BLaER1 treated with 17β-estradiol and CSF1 and Interleukin-3, amounts not matched to agents 10 nM and 100 nM (cell line): ENCODE measurements around the gene MLPH.
A peak's percentile ranks its signal among the peaks of the same experiment; 100 is the strongest.

Experiments used
- H3K27ac ChIP-seq, 11 experiments: shearing (Covaris generic); formaldehyde crosslinking; 2 replicates each; pipeline ENCODE4 v1.8.1; 2022
- H3K27me3 ChIP-seq, 11 experiments: shearing (Covaris generic); formaldehyde crosslinking; 2 replicates each; pipeline ENCODE4 v1.8.1; 2022
- H3K36me3 ChIP-seq, 11 experiments: shearing (Covaris generic); formaldehyde crosslinking; 2 replicates each; pipeline ENCODE4 v1.8.1; 2022
- H3K4me1 ChIP-seq, 10 experiments: shearing (Covaris generic); formaldehyde crosslinking; 2 replicates each; pipeline ENCODE4 v1.8.1; 2022
- H3K4me2 ChIP-seq, 11 experiments: shearing (Covaris generic); formaldehyde crosslinking; 2 replicates each; pipeline ENCODE4 v1.8.1; 2022
- H3K4me3 ChIP-seq, 10 experiments: shearing (Covaris generic); formaldehyde crosslinking; 2 replicates each; pipeline ENCODE4 v1.8.1; 2022
- H3K9ac ChIP-seq, 11 experiments: shearing (Covaris generic); formaldehyde crosslinking; 2 replicates each; pipeline ENCODE4 v1.8.1; 2022
- H3K9me3 ChIP-seq, 11 experiments: shearing (Covaris generic); formaldehyde crosslinking; replicated peaks in 1 of 11; 2 replicates each; pipeline ENCODE4 v1.8.1; 2022
- H4K20me1 ChIP-seq, 11 experiments: shearing (Covaris generic); formaldehyde crosslinking; 2 replicates each; pipeline ENCODE4 v1.8.1; 2022
- Cebpa-rat ChIP-seq, 11 experiments: shearing (Covaris generic); IDR thresholded peaks; 2 replicates each; pipeline ENCODE4 v1.8.1; 2022

MLPH gene

GRCh38 chr2:237488295-237488694, 1.2 kb downstream of the MLPH start:
- no peak overlapping the region for H3K9ac ChIP-seq
- H3K9me3 ChIP-seq = peaks cover 33 to 62% (median 46%) of the 10 kb centered on the region in 11 experiments
- H3K4me1 ChIP-seq = peaks cover 8 to 15% (median 11%) of the 10 kb centered on the region in 10 experiments; a peak in 18 of 20 replicates
- H3K27me3 ChIP-seq = peaks cover 12 to 23% (median 18%) of the 10 kb centered on the region in 11 experiments
- H3K4me2 ChIP-seq = peak overlapping the region in 3 of 11 experiments; percentile 52 to 66 (median 65); a peak in 3 of 22 replicates
- TF ChIP-seq Cebpa-rat (IDR thresholded peaks at IDR 0.05) = no peak
- no peaks in the 10 kb centered on the region for H4K20me1 ChIP-seq
- peaks cover 0 to 8% (median 0%) of the 10 kb centered on the region in 11 experiments; a peak in 1 of 22 replicates for H3K36me3 ChIP-seq
- H3K4me3 ChIP-seq = no peak overlapping the region
- H3K27ac ChIP-seq = no peak overlapping the region

GRCh38 chr2:237488901-237489860, 2.1 kb downstream of the MLPH start:
- Histone ChIP-seq H3K9me3 (peaks cover 34 to 70% (median 49%) of the 10 kb centered on the region in 11 experiments), H4K20me1 (no peaks in the 10 kb centered on the region), H3K9ac (no peak overlapping the region), H3K36me3 (peaks cover 0 to 8% (median 0%) of the 10 kb centered on the region in 11 experiments; a peak in 1 of 22 replicates), H3K4me3 (no peak overlapping the region), H3K27me3 (peaks cover 12 to 23% (median 18%) of the 10 kb centered on the region in 11 experiments), H3K27ac (no peak overlapping the region), H3K4me2 (peak overlapping the region in 8 of 11 experiments; percentile 35 to 66 (median 51); a peak in 16 of 22 replicates), H3K4me1 (peaks cover 0 to 14% (median 9%) of the 10 kb centered on the region in 10 experiments; a peak in 16 of 20 replicates)
- TF ChIP-seq Cebpa-rat (IDR thresholded peaks at IDR 0.05) = no peak

GRCh38 chr2:237490009-237490711, 3.1 kb downstream of the MLPH start:
- peaks cover 34 to 70% (median 49%) of the 10 kb centered on the region in 11 experiments for H3K9me3 ChIP-seq
- H3K4me1 ChIP-seq = peaks cover 0 to 23% (median 13%) of the 10 kb centered on the region in 10 experiments; a peak in 13 of 20 replicates
- H3K36me3 ChIP-seq = peaks cover 0 to 8% (median 0%) of the 10 kb centered on the region in 11 experiments; a peak in 1 of 22 replicates
- H3K4me3 ChIP-seq = no peak overlapping the region
- H3K27me3 ChIP-seq = peaks cover 12 to 23% (median 18%) of the 10 kb centered on the region in 11 experiments
- no peak overlapping the region for H3K4me2 ChIP-seq
- no peak for TF ChIP-seq Cebpa-rat (IDR thresholded peaks at IDR 0.05)
- no peak overlapping the region for H3K9ac ChIP-seq
- H4K20me1 ChIP-seq = no peaks in the 10 kb centered on the region
- no peak overlapping the region for H3K27ac ChIP-seq

GRCh38 chr2:237490795-237491194, 3.7 kb downstream of the MLPH start:
- Histone ChIP-seq H3K27me3 (peaks cover 12 to 22% (median 18%) of the 10 kb centered on the region in 11 experiments), H4K20me1 (no peaks in the 10 kb centered on the region), H3K36me3 (peaks cover 0 to 8% (median 0%) of the 10 kb centered on the region in 11 experiments; a peak in 1 of 22 replicates), H3K9ac (no peak overlapping the region), H3K9me3 (peaks cover 34 to 70% (median 49%) of the 10 kb centered on the region in 11 experiments), H3K4me1 (peaks cover 3 to 29% (median 20%) of the 10 kb centered on the region in 10 experiments; a peak in 19 of 20 replicates), H3K4me2 (no peak overlapping the region), H3K4me3 (no peak overlapping the region), H3K27ac (no peak overlapping the region)
- no peak for TF ChIP-seq Cebpa-rat (IDR thresholded peaks at IDR 0.05)

GRCh38 chr2:237491515-237492118, 4.6 kb downstream of the MLPH start:
- no peak overlapping the region for H3K27ac ChIP-seq
- peaks cover 8 to 14% (median 11%) of the 10 kb centered on the region in 11 experiments for H3K27me3 ChIP-seq
- peak overlapping the region in 2 of 10 experiments; percentile 8 to 21; a peak in 3 of 20 replicates for H3K4me3 ChIP-seq
- H3K36me3 ChIP-seq = peaks cover 0 to 8% (median 0%) of the 10 kb centered on the region in 11 experiments; a peak in 1 of 22 replicates
- no peak overlapping the region for H3K4me2 ChIP-seq
- no peaks in the 10 kb centered on the region for H4K20me1 ChIP-seq
- no peak overlapping the region for H3K9ac ChIP-seq
- no peak for TF ChIP-seq Cebpa-rat (IDR thresholded peaks at IDR 0.05)
- peaks cover 11 to 38% (median 28%) of the 10 kb centered on the region in 10 experiments for H3K4me1 ChIP-seq
- H3K9me3 ChIP-seq = peaks cover 34 to 70% (median 49%) of the 10 kb centered on the region in 11 experiments

- Histone ChIP-seq H3K9me3 (peaks cover 34 to 64% (median 44%) of the 10 kb centered on the region in 11 experiments), H3K9ac (no peak overlapping the region), H3K36me3 (peaks cover 0 to 8% (median 0%) of the 10 kb centered on the region in 11 experiments; a peak in 1 of 22 replicates), H3K4me3 (peak overlapping the region in 1 of 10 experiments; percentile 8; a peak in 3 of 20 replicates), H3K27ac (no peak overlapping the region), H3K27me3 (peaks cover 1 to 7% (median 4%) of the 10 kb centered on the region in 11 experiments; a peak in 18 of 22 replicates), H3K4me2 (no peak overlapping the region), H3K4me1 (peaks cover 13 to 45% (median 35%) of the 10 kb centered on the region in 10 experiments), H4K20me1 (no peaks in the 10 kb centered on the region)
- TF ChIP-seq Cebpa-rat (IDR thresholded peaks at IDR 0.05) = no peak
Measured at GRCh38 chr2:237492137-237492890, 5.3 kb downstream of the MLPH start.

- Histone ChIP-seq H4K20me1 (no peaks in the 10 kb centered on the region), H3K27me3 (no peaks in the 10 kb centered on the region), H3K36me3 (peaks cover 0 to 8% (median 0%) of the 10 kb centered on the region in 11 experiments; a peak in 1 of 22 replicates), H3K4me1 (peaks cover 29 to 52% (median 44%) of the 10 kb centered on the region in 10 experiments), H3K4me3 (no peak overlapping the region), H3K9ac (no peak overlapping the region), H3K9me3 (peaks cover 34 to 51% (median 43%) of the 10 kb centered on the region in 11 experiments), H3K27ac (peak overlapping the region in 2 of 11 experiments; percentile 11 to 80; a peak in 2 of 22 replicates), H3K4me2 (0 out of 22 replicates have a peak overlapping the region, but pooled peaks of 1 of the 11 experiments have one; percentile 5)
- no peak for TF ChIP-seq Cebpa-rat (IDR thresholded peaks at IDR 0.05)
Measured at GRCh38 chr2:237494066-237494465, 7.0 kb downstream of the MLPH start.
